Right lobe of liver (tissue), 4 donors: ENCODE measurements around the gene PEA15.

ENCODE experiments used
- POLR2A ChIP-seq: fragments of 450-650 bp; IDR thresholded peaks from one replicate; pipeline ENCODE4 v1.6.1; 2017; ENCODE audit warnings: antibody characterized with exemption, mild to moderate bottlenecking
- TF ChIP-seq, protein P1 (sequence below), 4 donors: fragments of 200-600 bp in 3 of 4; fragments of 450-650 bp in 1 of 4; IDR thresholded peaks; one replicate each; pipeline versions ENCODE4 v1.5.1 to v1.8.0; 2016 to 2022; ENCODE audit warnings: antibody characterized with exemption in 4 of 4, mild to moderate bottlenecking in 2 of 4
- donor health status: DM: no; HTN: no; CAD: no.
- donor health status: DM: no; HTN: no; CAD: no.
- donor health status: DM: no; HTN: yes; CAD: no.

DNA sequence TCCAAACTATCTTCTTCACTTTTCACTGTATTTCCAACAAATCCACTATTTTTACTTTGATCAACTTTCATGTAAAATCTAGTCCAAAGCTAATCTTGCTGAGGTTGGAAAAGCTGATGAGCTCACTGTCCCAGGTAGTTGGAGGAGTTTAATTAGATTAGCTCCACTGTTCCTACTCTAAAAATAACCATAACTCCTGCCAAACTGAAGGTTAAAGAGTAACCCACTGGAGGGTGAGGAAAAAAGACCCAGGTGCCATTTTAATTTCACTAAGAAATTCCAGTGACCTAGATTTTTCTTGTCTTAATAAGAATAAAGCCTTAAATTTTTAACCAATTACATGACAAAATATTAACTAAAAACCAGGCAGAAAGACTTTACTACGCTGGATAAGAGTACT, 41.9 kb downstream of the PEA15 start:
- TF ChIP-seq, protein P1, sequence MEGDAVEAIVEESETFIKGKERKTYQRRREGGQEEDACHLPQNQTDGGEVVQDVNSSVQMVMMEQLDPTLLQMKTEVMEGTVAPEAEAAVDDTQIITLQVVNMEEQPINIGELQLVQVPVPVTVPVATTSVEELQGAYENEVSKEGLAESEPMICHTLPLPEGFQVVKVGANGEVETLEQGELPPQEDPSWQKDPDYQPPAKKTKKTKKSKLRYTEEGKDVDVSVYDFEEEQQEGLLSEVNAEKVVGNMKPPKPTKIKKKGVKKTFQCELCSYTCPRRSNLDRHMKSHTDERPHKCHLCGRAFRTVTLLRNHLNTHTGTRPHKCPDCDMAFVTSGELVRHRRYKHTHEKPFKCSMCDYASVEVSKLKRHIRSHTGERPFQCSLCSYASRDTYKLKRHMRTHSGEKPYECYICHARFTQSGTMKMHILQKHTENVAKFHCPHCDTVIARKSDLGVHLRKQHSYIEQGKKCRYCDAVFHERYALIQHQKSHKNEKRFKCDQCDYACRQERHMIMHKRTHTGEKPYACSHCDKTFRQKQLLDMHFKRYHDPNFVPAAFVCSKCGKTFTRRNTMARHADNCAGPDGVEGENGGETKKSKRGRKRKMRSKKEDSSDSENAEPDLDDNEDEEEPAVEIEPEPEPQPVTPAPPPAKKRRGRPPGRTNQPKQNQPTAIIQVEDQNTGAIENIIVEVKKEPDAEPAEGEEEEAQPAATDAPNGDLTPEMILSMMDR (IDR thresholded peaks at IDR 0.05), result no peak
- no peak for TF ChIP-seq POLR2A
